BLaER1 treated with 17β-estradiol and CSF1 and Interleukin-3, amounts not matched to agents 10 nM and 100 nM (cell line): Measurements from ENCODE around the gene PSMB2.

Experiments used
- H3K27ac ChIP-seq, 11 experiments: shearing (Covaris generic); formaldehyde crosslinking; 2 replicates each; pipeline ENCODE4 v1.8.1; 2022
- H3K27me3 ChIP-seq, 11 experiments: shearing (Covaris generic); formaldehyde crosslinking; 2 replicates each; pipeline ENCODE4 v1.8.1; 2022
- H3K36me3 ChIP-seq, 11 experiments: shearing (Covaris generic); formaldehyde crosslinking; 2 replicates each; pipeline ENCODE4 v1.8.1; 2022
- H3K4me1 ChIP-seq, 10 experiments: shearing (Covaris generic); formaldehyde crosslinking; 2 replicates each; pipeline ENCODE4 v1.8.1; 2022
- H3K4me2 ChIP-seq, 11 experiments: shearing (Covaris generic); formaldehyde crosslinking; 2 replicates each; pipeline ENCODE4 v1.8.1; 2022
- H3K4me3 ChIP-seq, 10 experiments: shearing (Covaris generic); formaldehyde crosslinking; 2 replicates each; pipeline ENCODE4 v1.8.1; 2022
- H3K9ac ChIP-seq, 11 experiments: shearing (Covaris generic); formaldehyde crosslinking; 2 replicates each; pipeline ENCODE4 v1.8.1; 2022
- H3K9me3 ChIP-seq, 11 experiments: shearing (Covaris generic); formaldehyde crosslinking; replicated peaks in 1 of 11; 2 replicates each; pipeline ENCODE4 v1.8.1; 2022
- H4K20me1 ChIP-seq, 11 experiments: shearing (Covaris generic); formaldehyde crosslinking; 2 replicates each; pipeline ENCODE4 v1.8.1; 2022
- Cebpa-rat ChIP-seq, 11 experiments: shearing (Covaris generic); IDR thresholded peaks; 2 replicates each; pipeline ENCODE4 v1.8.1; 2022

The PSMB2 gene

DNA sequence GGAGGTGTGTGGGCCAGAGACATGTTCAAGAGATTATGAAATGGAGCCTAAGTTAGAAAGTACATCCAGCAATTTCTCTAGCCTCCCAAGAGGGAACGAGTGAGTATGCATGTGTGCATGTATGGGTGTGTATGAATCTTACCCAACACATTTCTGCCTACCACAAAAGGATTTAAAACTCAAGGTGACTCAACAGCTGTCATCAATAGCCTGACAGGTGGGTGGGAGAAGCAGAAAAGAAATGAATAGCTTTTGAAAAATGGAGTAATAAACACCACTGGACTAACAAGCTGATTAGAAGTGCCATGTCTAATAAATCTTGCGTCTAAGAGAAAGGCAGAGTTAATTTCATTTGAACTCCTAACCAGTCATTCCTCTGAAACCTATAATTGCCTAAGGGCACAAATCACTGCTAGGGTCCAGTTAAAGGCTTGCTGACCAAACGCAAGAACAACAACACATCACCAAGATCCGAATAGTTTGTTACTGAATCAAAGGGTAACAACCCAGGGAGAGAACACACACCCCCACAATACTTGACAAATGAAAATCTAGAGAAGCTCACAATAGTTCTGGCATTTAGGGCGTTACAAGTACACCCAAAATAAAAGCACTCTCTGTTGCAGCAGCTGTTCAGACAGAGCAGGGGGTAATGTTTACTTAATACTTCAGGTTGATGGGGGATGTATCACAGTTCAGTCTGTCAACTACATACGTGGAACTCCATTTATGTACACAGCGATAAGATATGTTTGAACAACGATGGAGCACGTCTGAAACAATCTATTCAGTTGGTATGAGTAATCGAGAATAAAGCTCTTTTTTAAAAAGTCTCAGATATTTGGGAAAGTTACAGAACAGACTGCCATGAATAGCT, 85.5 kb downstream of the PSMB2 start:
- Histone ChIP-seq H3K4me1 (peaks cover 31 to 57% (median 42%) of the 10 kb centered on the region in 10 experiments), H3K36me3 (peaks cover 35 to 49% (median 41%) of the 10 kb centered on the region in 11 experiments), H4K20me1 (peaks cover 4 to 29% (median 19%) of the 10 kb centered on the region in 11 experiments; a peak in 17 of 22 replicates), H3K27me3 (no peaks in the 10 kb centered on the region), H3K4me2 (peak overlapping the region; percentile 85 to 100 (median 94)), H3K9ac (peak overlapping the region in 7 of 11 experiments; percentile 86 to 95 (median 91); a peak in 10 of 22 replicates), H3K9me3 (no peaks in the 10 kb centered on the region), H3K4me3 (peak overlapping the region; percentile 88 to 99 (median 96); a peak in 16 of 20 replicates), H3K27ac (no peak overlapping the region)
- no peak for TF ChIP-seq Cebpa-rat (IDR thresholded peaks at IDR 0.05)

DNA sequence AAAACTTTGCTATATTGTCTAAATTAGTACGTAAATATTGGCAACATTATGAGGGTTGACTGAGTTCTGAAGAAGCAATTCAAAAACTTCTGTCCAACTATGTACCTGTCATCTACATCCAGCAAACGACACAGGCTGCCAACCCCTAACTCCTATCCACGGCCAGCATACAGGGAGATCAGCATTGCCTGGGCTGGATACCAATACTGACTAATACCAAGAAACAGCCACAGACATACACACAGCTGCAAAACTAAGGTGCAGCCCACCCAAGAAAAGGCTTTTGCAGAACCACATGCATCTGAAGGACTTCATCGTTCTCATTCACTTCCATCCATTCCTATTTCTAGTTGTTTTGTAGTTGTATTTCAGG, 86.1 kb downstream of the PSMB2 start:
- no peak for TF ChIP-seq Cebpa-rat (IDR thresholded peaks at IDR 0.05)
- peaks cover 4 to 24% (median 13%) of the 10 kb centered on the region in 11 experiments; a peak in 15 of 22 replicates for H4K20me1 ChIP-seq
- H3K4me1 ChIP-seq, result peaks cover 31 to 50% (median 38%) of the 10 kb centered on the region in 10 experiments
- H3K27ac ChIP-seq, result no peak overlapping the region
- no peaks in the 10 kb centered on the region for H3K9me3 ChIP-seq
- peaks cover 36 to 50% (median 43%) of the 10 kb centered on the region in 11 experiments for H3K36me3 ChIP-seq
- peak overlapping the region in 1 of 11 experiments; percentile 91; a peak in 1 of 22 replicates for H3K9ac ChIP-seq
- no peaks in the 10 kb centered on the region for H3K27me3 ChIP-seq
- H3K4me2 ChIP-seq, result peak overlapping the region; percentile 85 to 100 (median 94); a peak in 16 of 22 replicates
- no peak overlapping the region for H3K4me3 ChIP-seq

DNA sequence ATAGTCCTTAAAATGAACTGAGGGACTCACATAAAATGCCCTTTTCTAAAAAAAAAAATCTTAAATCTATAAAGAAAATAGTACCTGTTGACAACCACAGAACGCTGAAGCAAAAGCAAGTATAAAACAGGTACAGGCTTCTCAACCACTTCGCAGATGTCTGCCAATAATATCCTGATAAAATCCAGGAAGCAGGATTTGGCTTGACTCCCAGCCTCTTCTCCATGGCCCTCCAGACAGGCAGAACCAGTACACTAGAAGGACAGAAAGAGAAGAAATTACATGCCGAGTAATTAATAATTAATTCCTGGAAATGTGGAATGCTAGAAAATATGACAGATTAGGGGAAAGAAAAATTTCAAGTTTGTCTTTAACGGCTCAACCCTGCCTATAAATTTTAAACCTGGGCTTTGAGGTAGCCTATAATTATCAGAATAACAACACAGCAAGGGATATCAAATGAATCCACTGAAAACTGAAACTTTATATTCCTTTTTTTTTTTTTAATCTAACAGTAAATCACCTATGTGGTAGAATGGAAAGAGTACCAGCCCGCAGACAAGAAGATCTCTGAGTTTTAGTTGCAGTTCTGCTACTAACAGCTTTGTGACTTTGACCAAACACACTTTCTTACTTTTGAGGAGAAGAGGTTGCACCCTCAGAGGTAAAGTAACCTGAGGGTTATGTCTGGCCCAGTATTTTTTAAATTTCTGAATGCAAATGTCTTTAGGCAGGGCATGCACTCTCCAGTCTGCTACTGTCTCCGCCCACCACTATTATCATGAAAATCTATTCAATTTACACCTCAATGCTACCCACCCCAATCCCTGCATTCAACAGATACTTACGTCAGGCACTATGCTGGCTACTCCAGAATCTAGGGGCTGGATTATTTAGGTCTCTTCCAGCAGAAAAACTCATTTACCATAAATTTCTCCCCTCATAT, 86.8 kb downstream of the PSMB2 start:
- no peaks in the 10 kb centered on the region for H3K9me3 ChIP-seq
- no peaks in the 10 kb centered on the region for H3K27me3 ChIP-seq
- peaks cover 31 to 46% (median 34%) of the 10 kb centered on the region in 10 experiments for H3K4me1 ChIP-seq
- no peak overlapping the region for H3K27ac ChIP-seq
- peaks cover 3 to 31% (median 8%) of the 10 kb centered on the region in 11 experiments; a peak in 14 of 22 replicates for H4K20me1 ChIP-seq
- peaks cover 42 to 57% (median 49%) of the 10 kb centered on the region in 11 experiments for H3K36me3 ChIP-seq
- H3K4me3 ChIP-seq, result no peak overlapping the region
- TF ChIP-seq Cebpa-rat (IDR thresholded peaks at IDR 0.05), result no peak
- H3K9ac ChIP-seq, result no peak overlapping the region; a peak in 1 of 22 replicates
- H3K4me2 ChIP-seq, result peak overlapping the region in 2 of 11 experiments; percentile 85 to 93; a peak in 2 of 22 replicates

DNA sequence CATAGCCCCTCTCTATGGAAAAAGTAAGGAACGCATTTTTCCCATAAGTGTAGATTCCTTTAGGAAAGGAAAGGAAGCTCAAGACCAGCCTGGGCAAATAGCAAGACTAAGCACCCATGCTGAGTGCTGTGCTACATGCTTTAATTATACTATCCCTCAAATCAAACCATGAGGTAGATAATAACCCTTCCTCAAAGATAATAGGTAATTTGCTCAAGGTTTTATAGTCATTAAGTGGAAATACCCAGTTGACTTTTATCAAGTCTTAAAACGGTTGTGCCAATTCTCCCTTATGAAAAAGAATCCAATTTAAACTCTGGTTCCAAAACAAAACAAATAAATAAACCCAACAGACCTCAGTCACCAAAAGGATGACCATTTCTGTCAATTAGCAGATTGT, 87.5 kb downstream of the PSMB2 start:
- Histone ChIP-seq H4K20me1 (peaks cover 0 to 33% (median 4%) of the 10 kb centered on the region in 11 experiments; a peak in 6 of 22 replicates), H3K4me1 (peaks cover 25 to 39% (median 27%) of the 10 kb centered on the region in 10 experiments), H3K4me2 (no peak overlapping the region), H3K27ac (no peak overlapping the region), H3K27me3 (no peaks in the 10 kb centered on the region), H3K9me3 (no peaks in the 10 kb centered on the region), H3K4me3 (no peak overlapping the region), H3K9ac (no peak overlapping the region), H3K36me3 (peaks cover 48 to 64% (median 55%) of the 10 kb centered on the region in 11 experiments)
- TF ChIP-seq Cebpa-rat (IDR thresholded peaks at IDR 0.05), result no peak
